Measurements from ENCODE around the gene CNOT2. TPM values are rescaled to one million over a fixed set of nuclear protein-coding genes. Genes with fewer than 3 reads are reported as not detected.

Gene CNOT2
- total and polyA plus RNA-seq, 2 experiments from 2014 or later, result 67.3 to 158 TPM

- DNase-seq (ENCODE audit: low spot score), result no peak
- Histone ChIP-seq H4K20me1 (ENCODE audit: insufficient read depth, poor library complexity, severe bottlenecking) (no peaks in the 10 kb centered on the region), H2AFZ (no peak overlapping the region), H3K4me1 (ENCODE audit: insufficient read depth) (no peaks in the 10 kb centered on the region), H3K9me2 (replicated peaks; ENCODE audit: insufficient read depth) (no peaks in the 10 kb centered on the region), H3K79me2 (no peaks in the 10 kb centered on the region), H3K4me2 (no peak overlapping the region), H3K27me3 (no peaks in the 10 kb centered on the region), H3K36me3 (replicated peaks; ENCODE audit: insufficient read depth, low read depth) (no peaks in the 10 kb centered on the region), H3K27ac (no peak overlapping the region), H3K4me3 (no peak overlapping the region), H3K9me3 (ENCODE audit: low read depth) (no peaks in the 10 kb centered on the region)
- no peak for TF ChIP-seq CTCF (IDR thresholded peaks at IDR 0.05; ENCODE audit: poor library complexity)
- no peak for TF ChIP-seq EZH2phosphoT487 (IDR thresholded peaks at IDR 0.05; ENCODE audit: low read depth, severe bottlenecking, unreplicated experiment)
- no peak for TF ChIP-seq EZH2 (IDR thresholded peaks at IDR 0.05; ENCODE audit: borderline replicate concordance)
These were observed 160.6 kb downstream of the CNOT2 start for GRCh38 chr12:70403826-70404225.

Other genes starting within 250 kb of the CNOT2 start
- gene KCNMB4, start 122.9 kb downstream of the CNOT2 start, total RNA-seq, result 4.6 and 9.2 TPM in 2 replicates
- 4.3 TPM in 2 replicates for gene KCNMB4, start 122.9 kb downstream of the CNOT2 start, polyA plus RNA-seq